Glomerular visceral epithelial cell (primary cell): ENCODE results near the gene CNTN5.
A peak's percentile ranks its signal among the peaks of the same experiment; 100 is the strongest.
"Not testable (repeated sequence)": the region's sequence is repeated elsewhere in the genome, so short reads cannot be mapped to it uniquely, and the experiment has no call there.

ENCODE experiments used
- DNase-seq: peaks from one replicate; pipeline ENCODE4 v3.0.0-alpha.2; 2016; ENCODE audit errors: extremely low spot score

The CNTN5 gene

DNA sequence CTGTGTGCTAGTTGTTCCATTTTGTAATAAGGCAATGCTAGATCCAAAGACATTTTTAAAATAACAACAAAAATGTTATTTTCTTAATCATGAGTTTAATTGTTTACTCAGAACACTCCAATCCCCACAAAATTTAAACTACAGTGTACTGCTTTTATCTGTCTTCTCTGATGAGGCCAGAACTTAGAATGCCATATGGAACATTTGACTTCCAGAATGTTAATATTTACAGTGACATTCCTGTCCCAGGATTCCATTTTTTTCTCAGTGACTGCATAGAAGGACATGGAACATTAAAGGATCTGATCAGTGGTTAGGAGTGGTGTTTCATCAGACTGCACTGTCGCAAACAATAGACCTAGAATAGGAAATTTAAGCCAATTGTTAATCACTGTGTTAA, 1171.4 kb downstream of the CNTN5 start:
- no peak for DNase-seq

DNA sequence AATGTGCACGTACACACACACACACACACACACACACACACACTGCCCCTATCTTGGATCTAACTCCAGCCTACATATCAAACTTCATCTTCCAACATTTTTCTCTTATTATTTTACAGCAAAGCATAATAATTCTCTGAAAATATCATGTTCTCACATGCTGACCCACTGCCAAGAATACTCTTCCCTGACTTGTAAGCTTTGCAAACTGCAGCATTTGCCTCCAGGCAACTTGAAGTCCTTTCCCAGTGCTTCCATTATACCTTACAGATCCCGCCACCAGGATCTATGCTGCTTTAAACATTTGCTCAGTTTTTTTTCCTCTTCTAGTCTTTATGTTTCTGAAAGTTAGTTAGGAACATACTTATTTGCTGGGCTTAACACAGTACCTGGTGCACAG, 1183.0 kb downstream of the CNTN5 start:
- no peak for DNase-seq

DNA sequence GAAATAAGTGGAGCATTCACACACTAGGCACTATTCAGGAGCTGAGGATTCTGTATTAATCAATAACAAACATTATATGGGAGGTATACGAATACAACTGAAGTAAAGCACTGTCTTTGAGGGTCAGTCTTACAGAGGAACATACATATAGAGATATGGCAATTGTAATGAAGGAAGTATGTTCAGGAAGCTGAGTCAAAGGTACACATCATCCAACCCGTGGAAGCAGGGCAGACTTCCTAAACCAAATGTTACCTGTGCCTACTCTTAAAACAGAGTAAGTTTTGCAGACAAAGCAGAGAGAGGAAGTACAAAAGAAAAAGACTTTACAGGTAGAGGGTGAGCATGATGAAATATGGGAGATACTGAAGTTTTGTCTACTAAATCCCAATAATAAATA, 1185.2 kb downstream of the CNTN5 start:
- no peak for DNase-seq

DNA sequence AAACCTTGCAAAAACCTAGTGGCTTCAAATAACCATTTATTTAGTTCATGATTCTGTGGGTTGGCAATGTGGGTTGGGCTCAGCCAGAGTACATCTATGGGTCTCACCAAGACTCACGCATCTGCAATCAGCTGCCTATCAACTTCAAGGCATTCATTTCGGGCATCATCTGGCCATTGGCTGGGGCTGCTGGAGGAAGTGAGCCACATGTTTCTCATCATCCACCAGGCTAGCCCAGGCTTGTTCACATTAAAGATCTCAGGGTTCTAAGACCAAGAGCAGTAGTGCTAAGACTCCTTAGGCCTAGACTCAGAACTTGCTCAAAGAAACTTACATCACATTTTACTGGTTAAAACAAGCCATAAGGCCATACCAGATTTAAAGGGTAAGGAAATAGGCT, 1187.5 kb downstream of the CNTN5 start:
- no peak for DNase-seq

DNA sequence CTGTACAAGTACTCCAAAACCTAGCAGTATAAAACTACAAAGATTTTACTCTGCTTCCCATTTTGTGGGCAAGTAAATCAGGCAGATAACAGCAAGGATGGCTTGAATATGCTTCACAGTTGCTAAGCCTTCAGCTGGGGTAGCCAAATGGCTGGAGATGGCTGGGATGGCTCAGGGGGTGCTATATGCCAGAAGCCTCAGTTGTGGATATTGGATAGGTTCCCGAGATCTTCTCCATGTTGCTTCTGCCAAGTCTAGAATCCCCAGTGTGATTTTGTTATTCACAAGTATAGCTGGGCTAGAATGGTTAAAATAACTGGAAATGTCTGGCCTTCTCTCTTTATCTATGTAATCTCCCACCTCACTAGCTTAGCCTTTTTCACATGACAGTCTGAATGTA, 1194.0 kb downstream of the CNTN5 start:
- DNase-seq: no peak

DNA sequence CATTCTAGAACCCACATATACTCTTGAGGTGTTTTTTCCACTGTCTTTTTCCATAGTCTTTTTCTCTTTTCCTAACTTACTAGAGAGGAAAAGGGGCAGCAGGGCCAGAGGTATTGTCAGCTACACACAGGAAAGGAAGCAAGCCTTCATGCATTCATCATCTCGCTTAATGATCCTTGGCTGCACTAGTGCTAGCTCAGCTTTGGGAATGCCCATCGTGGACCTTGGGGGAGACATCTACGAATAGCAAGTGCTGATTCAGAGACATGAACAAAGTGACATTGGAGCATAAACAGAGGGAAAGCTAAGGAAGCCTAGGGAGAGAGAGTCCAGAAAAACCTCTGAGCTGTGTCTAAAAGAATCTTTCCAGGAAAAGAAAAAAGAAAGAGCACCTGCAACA, 1200.1 kb downstream of the CNTN5 start:
- DNase-seq: no peak

DNA sequence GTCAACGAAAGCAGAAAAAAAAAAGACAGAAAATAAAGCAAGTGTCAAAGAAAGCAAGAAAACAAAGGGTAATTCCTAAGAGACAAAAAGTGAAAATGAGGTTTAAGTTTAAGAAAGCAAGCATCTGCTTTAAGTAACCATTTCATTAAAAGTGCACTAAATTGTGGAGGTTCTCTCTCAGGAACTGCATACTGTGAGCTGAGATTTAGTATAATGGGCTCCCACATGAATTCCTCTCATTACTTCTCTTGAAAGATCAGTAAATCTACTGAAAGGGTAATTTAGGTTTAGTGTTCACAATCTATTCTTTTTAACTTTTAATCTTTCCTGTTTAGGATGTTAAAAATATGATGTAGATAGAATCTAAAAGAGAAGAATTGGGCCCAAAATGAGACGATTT, 1201.0 kb downstream of the CNTN5 start:
- no peak for DNase-seq

DNA sequence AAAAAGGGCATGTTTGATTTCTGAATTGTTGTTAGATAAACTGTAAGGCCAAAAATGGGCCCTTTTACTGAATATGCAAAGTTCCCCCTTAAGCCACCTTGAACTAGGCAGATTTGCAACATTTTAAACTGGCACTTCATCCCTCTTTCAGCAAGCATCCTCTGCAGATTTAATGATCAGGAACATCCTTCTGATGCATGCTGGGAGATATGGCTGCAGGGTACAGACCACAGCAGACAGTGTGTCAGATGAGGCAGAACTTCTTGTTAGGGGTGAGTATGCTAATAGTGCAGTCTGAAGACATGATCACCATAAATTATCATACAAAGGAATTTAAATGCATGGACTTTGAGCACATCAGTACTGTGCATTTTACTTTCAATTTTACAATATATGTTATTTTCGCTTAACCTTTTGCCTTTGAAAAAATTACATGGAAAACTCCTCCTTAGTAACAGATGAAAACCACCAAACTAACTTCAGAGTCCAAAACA, 1203.8 kb downstream of the CNTN5 start:
- no peak for DNase-seq

DNA sequence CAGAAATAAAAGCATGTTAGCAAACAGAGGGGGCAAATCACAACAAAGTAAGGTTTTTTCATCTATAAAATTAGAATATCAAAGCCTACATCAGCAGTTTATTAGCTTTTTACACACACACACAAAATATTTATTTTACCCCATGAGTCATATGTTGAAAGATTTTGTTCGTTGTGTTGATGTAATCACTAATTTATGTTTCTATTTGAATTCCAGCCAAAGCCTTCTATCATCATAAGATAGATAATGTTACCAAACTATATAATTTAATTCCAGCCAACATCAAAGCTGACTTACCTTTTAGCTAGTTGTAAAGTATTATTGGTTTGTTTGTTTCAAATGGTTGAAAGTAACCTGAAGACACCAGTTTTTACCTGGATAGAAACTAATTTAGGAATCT, 1208.3 kb downstream of the CNTN5 start:
- DNase-seq: no peak

DNA sequence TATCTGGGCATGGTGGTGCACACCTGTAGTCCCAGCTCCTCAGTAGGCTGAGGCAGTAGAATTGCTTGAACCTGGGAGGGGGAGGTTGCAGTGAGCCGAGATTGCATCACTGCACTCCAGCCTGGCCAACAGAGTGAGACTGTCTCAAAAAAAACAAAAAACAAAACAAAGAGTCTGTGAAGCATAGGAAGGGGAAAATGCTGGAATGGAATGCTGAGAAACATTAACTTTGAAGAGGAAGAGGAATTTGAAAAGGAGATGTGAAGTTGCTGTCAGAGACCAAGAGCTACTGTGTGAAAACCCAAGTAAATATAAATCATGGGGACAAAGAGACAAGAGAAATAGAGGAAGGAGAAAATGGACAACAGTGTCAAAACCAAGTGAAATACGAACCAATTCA, 1211.3 kb downstream of the CNTN5 start:
- peak; percentile 17 for DNase-seq

DNA sequence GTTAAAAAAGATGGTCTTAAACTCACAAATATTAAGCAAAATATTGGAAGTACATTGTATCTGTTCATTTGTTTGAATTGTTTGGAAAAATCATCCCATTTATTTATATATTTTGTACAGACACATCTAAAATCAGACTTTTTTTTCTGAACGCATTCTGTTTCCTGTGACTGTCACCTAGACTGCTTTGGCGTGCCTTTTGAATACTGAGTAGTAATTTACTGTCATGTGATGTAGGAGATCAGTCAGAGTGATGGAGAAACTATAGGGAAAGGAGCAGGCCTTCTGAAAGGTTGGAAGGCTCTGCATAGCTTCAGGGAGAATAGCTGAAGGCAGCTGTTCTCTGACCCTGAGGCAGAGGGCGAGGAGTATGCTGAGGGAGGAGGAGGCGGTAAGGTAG, 1214.3 kb downstream of the CNTN5 start:
- no peak for DNase-seq

DNA sequence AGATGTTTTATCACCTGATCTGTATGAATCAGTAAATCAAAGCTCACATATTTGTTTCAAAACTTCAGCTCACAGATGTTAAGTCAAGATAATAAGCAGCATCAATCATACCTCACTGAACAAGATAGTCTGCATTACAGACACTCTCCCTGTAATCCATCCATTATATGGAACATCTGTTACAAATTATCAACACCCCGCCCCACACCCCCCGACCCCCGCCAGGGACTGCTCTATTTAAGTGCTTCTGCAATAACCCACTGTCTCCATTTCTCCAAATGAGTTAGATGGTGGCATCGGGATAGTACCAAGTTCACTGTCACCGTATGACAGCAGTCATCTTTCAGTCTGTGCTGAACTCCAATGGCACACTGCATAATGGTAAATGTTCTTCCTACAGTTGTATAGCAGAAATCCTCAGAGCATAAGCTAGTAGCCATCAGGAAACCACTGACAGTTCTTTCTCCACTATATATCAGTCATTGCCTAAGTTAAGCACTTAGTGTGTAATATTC, 1219.3 kb downstream of the CNTN5 start:
- no peak for DNase-seq

DNA sequence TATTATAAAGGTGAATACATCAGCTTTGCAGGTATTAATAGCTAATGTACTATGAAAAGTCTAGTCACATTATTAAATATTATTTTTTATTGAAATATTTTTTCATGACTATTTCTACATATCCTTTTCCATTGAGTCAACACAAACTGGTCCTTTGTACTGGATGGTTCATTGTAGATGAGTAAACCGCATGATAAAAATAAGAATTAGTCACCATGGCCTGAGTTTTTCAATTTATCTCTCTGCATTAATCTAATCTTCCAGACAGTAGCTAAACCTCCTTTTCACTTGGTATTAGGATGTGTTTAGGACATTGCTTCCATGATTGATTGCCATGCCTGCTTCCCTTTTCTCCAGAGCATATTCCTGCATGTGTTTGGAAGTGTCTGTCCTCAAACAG, 1227.0 kb downstream of the CNTN5 start:
- no peak for DNase-seq

DNA sequence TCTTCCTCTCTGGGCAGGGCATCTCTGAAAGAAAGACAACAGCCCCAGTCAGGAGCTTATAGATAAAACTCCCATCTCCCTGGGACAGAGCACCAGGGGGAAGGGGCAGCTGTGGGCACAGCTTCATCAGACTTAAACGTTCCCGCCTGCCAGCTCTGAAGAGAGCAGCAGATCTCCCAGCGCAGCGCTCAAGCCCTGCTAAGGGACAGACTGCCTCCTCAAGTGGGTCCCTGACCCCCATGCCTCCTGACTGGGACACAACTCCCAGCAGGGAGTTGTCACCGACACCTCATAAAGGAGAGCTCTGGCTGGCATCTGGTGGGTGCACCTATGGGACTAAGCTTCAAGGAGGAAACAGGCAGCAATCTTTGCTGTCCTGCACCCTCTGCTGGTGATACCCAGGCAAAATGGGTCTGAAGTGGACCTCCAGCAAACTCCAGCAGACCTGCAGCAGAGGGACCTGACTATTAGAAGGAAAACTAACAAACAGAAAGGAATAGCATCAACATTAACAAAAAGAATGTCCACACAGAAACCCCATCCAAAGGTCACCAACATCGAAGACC, 1236.6 kb downstream of the CNTN5 start:
- DNase-seq: not testable (repeated sequence)

DNA sequence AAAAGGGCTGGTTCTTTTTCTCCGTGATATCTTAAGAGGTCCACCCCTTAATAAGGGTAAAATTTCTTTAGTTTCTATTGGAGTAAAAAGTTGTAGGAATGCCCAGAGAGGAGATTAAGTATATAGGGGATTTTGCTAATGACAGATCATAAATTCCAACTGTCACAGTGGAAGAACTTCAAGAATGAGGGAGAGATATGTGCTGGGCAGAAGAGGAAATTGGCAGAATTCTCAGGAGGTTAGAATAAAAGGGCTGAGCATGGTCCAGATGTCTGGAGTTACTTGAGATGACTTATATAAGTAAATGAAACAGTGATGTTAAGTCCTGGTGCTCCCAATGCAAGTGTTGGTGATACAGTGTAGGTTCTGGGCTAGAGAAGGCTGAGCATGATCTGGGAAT, 1248.8 kb downstream of the CNTN5 start:
- no peak for DNase-seq

DNA sequence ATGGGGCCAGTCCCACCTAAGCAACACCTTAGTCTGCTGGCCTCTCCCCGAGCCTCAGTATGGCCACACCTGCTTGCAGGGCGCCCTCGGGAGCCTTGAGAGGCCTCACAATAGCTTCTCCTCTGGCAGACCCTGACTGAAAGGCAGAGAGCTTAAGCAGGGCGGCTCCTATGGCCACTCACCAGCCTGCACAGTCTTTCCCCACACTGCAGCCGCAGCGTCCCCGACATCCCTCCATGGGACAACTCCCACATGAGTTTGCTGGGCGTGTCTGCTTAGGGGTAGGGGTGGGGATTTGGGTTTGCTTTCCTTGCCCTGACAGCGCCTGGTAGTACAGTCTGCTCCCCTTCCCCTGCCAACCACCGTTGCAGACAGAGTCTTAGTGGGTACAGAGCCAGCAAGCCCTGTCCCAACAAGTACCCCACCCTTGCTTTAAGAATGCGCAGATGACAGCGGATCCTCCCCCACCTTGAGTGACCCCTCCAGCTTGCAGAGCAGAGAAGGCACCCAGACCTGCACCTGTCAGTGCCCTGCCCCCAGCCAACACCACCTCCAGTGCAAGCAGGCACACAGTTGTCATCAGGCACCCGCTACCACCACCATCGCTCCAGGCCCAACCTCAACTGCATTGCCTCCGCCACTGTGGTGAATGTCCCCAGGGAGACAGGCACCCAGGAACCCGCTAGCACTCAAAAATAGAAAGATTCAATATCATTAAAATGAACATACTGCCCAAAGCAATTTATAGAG, 1252.5 kb downstream of the CNTN5 start:
- DNase-seq: no peak

DNA sequence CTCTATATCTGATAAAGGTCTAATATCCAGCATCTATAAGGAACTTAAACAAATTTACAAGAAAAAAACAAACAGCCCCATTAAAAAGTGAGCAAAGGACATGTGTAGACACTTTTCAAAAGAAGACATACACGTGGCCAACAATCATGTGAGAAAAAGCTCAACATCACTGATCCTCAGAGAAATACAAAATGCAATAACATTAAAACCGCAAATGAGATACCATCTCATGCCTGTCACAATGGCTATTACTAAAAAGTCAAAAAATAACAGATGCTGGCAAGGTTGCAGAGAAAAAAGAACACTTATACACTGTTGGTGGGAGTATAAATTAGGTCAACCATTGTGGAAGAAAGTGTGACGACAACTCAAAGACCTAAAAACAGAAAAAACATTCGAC, 1253.7 kb downstream of the CNTN5 start:
- DNase-seq: not testable (repeated sequence)

DNA sequence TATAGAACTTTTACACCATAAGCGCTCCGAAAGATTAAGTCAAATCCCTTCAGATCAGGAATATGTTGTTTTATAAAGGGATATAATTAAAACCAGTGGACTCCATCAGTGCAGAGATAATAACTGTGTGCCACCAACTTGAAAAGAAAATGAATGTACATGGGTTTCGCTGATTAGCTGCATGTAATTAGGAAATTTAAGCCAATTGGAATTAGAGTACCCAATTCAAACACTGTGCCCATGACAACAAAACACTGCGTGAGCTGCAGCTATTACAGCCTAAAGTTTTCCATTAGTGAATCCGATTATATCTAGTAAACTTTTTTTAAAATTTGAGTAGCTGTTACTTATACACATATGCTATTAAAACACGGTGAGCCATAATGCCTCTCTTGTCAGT, 1274.0 kb downstream of the CNTN5 start:
- no peak for DNase-seq

DNA sequence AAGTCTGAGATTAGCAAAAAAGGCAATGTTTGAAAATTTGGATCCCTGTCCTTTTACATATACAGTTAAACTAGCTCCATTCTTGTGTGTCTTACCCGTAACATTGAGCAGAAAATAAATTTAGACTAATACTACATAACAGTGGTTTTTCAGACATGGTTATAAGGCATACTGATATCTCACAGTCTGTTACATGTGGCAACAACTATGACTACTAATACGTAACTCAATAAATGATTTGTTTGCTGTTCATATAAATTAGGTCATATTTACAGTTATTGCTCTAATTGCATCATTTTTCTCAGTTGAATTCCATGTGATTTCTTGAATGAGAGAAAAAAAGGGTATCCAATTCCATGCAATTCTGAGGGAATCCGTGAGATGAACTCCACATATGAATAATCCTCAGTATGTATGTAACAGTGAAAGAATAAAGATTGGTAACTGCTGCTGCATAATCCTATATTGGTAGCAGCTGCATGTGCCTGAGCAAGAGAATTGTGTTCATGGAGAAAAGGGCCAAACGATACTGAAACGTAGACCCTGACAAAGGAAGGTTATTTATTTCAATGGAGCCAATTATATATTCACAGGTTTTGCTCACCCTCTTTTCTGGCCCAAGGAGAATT, 1275.4 kb downstream of the CNTN5 start:
- no peak for DNase-seq

DNA sequence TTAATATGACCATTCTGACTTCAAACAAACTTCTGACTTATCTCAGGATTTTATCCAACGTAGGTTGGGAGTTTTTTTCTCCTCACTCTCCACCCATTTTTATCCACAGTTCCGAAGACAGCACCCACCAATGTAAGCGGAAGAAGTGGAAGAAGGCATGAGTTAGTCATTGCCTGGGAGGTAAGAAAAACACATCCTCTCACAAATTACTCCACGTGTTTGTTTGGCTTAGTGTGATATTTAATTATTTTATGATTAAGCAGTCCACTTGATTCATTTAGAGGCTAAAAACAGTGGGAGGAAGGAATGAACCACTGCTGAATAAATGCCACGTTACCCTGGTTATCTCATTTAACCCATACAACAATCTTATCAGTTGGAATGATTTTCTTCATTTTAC, 1276.8 kb downstream of the CNTN5 start:
- DNase-seq: no peak

DNA sequence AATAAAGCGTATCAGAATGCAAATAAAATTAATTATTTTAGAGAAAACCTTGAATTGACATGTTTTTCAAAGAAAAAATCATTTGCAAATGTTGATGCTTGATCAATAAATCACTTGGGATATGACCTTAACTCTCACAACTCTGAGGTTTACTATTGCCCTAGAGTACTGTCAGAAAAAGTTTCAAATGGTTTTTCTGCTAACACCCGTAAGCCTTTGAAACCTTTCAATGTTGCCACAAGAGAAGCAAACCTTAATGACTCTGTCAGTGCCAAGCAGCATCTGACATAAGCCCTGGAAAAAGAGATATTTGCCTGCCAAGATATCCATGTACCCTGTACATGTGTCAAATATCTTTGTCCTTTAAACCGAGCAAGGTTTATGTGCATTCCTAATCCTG, 1282.1 kb downstream of the CNTN5 start:
- DNase-seq: no peak

DNA sequence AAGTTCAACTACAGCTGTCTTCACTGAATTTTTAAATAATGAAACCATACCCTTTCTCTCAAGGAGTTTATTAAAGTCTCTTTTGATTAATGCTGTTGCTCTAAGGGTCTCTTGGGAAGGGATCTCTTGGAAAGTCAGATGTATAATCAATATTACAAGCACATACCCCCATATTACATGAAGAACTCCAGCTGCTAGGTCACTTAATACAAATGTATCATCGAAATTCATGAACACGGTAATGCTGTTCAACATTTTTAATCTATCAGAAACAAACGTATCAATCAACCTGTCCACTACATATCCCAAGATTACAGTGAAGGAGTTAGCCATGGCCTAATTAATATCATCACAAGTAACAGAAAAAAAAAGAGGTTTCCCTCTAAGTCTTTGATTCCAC, 1283.1 kb downstream of the CNTN5 start:
- DNase-seq: no peak

DNA sequence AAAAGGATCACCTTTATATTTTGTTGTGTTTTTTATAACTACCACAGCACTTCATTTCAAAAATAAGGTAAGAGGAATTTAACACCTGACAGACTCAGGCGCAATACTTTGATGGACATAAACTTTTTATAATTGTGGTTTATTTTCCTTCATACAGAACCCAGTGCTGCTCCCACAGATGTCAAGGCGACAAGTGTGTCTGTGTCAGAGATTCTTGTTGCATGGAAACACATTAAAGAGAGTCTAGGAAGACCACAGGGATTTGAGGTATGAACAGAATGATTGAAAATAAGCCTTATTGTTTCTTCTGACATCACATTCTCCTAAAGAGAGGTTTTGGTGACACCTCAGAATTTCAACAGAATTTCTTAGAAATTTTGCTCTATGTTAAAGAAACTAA, 1287.5 kb downstream of the CNTN5 start:
- no peak for DNase-seq
